DND-41 (cell line): ENCODE results near the gene ARL4C.

Source experiments
- ATAC-seq: fragments of 200-7000 bp; cut with Tn5 transposase; 3 replicates; pipeline ENCODE4 v1.9.1; 2021; ENCODE audit warnings: low read depth; ENCODE audit not compliant: insufficient read depth
- DNase-seq: peaks from one replicate; pipeline ENCODE4 v3.0.0-alpha.2; 2020
- H2AFZ ChIP-seq: 2 replicates; pipeline ENCODE4 v1.6.0; 2012; ENCODE audit warnings: low read depth, low read length
- H3K27ac ChIP-seq: 2 replicates; pipeline ENCODE4 v1.5.1; 2012; ENCODE audit warnings: low read length, inconsistent platforms
- H3K27me3 ChIP-seq: fragments of 200-600 bp; sonication (generic); 2 replicates; pipeline ENCODE4 v1.6.0; 2012; ENCODE audit warnings: low read length, mild to moderate bottlenecking, inconsistent platforms; ENCODE audit not compliant: insufficient read depth, poor library complexity
- H3K36me3 ChIP-seq: 2 replicates; pipeline ENCODE4 v1.5.1; 2012; ENCODE audit warnings: low read length, inconsistent platforms; ENCODE audit not compliant: insufficient read depth
- H3K4me1 ChIP-seq: 2 replicates; pipeline ENCODE4 v1.5.1; 2012; ENCODE audit warnings: mild to moderate bottlenecking, low read length; ENCODE audit not compliant: insufficient read depth
- H3K4me2 ChIP-seq: 2 replicates; pipeline ENCODE4 v1.6.0; 2012; ENCODE audit warnings: mild to moderate bottlenecking, moderate library complexity, low read length, inconsistent platforms; ENCODE audit not compliant: insufficient read depth
- H3K4me3 ChIP-seq, 2 experiments: fragments of 200-600 bp in 1 of 2; shearing (Covaris generic) in 1 of 2; 2 replicates each; pipeline ENCODE4 v1.5.1; 2012 to 2016; ENCODE audit warnings: inconsistent platforms in 2 of 2, low read length in 2 of 2, mild to moderate bottlenecking in 2 of 2, low read depth in 1 of 2, moderate library complexity in 1 of 2
- H3K79me2 ChIP-seq: 2 replicates; pipeline ENCODE4 v1.6.0; 2012; ENCODE audit warnings: low read length, inconsistent platforms; ENCODE audit not compliant: insufficient read depth
- H3K9ac ChIP-seq: 2 replicates; pipeline ENCODE4 v1.6.0; 2012; ENCODE audit warnings: low read depth, mild to moderate bottlenecking, inconsistent platforms, low read length, moderate library complexity
- H3K9me3 ChIP-seq: 2 replicates; pipeline ENCODE4 v1.5.1; 2012; ENCODE audit warnings: low read length, moderate library complexity, mild to moderate bottlenecking, inconsistent platforms; ENCODE audit not compliant: insufficient read depth, severe bottlenecking
- H4K20me1 ChIP-seq: 2 replicates; pipeline ENCODE4 v1.6.0; 2012; ENCODE audit warnings: low read length; ENCODE audit not compliant: insufficient read depth
- CTCF ChIP-seq: IDR thresholded peaks from 2 replicates; pipeline ENCODE4 v1.5.1; 2012; ENCODE audit warnings: borderline replicate concordance, low read length, moderate library complexity, mild to moderate bottlenecking; ENCODE audit not compliant: poor library complexity, severe bottlenecking; ENCODE audit errors: extremely low read depth
- EZH2 ChIP-seq: IDR thresholded peaks from 3 replicates; pipeline ENCODE4 v1.6.1; 2012; ENCODE audit warnings: borderline replicate concordance, low read depth, mild to moderate bottlenecking, moderate library complexity, low read length, inconsistent platforms; ENCODE audit not compliant: severe bottlenecking

Gene ARL4C

DNA sequence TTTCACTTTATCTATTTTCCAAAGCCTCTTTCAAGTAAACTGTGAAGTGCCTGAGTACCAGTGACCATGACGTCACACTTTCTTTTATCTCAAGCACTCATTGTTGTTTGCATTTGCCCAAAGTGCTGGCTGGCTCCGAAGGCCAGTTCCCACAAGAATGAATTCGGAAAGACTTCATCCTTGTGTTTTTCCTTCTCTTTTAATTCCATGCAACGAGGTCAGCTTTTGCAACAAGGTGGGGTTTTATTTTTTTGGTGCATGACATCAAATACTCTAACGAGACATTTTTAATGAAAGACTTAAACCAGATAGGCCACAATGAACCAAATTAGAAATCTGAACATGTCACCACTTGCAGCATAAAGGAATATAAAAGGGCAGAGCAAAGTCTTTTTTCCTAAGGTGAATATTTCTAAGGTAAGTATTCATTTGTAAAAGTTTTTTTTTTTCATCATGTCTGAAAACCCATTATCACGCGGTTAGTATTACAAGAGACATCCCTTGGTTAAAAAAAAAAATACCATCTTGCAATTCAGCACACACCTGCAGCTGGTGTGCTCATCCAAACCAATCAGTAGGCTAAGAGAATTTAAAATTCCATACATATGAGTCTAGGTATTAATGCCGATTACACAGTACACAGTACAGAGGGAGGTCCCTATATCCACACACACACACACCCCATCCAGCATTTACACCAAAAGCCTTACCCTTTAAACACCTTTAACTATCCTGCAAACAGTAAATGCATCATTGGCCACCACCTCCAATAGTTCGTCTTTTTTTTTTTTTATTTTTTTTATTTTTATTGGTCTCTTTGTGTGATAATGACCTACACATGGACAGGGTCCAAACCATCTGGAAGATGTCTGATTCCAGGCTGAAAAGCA, 2.3 kb downstream of the ARL4C start:
- H3K4me2 ChIP-seq: peak overlapping the region; percentile 75
- H3K4me1 ChIP-seq: peaks cover 52% of the 10 kb centered on the region
- H3K27ac ChIP-seq: peak overlapping the region; percentile 98
- peaks cover 52% of the 10 kb centered on the region for H4K20me1 ChIP-seq
- H3K36me3 ChIP-seq: peaks cover 67% of the 10 kb centered on the region
- H3K4me3 ChIP-seq: peak overlapping the region; percentile 93 to 96
- DNase-seq (peak; percentile 47), ATAC-seq (0 out of 3 replicates have a peak, but pooled peaks have one; percentile 4)
- peak overlapping the region; percentile 97 for H3K9ac ChIP-seq
- H3K79me2 ChIP-seq: peaks cover 72% of the 10 kb centered on the region
- no peak for TF ChIP-seq EZH2
- TF ChIP-seq CTCF: no peak
- H3K9me3 ChIP-seq: no peaks in the 10 kb centered on the region
- H3K27me3 ChIP-seq: no peaks in the 10 kb centered on the region
- H2AFZ ChIP-seq: no peak overlapping the region

DNA sequence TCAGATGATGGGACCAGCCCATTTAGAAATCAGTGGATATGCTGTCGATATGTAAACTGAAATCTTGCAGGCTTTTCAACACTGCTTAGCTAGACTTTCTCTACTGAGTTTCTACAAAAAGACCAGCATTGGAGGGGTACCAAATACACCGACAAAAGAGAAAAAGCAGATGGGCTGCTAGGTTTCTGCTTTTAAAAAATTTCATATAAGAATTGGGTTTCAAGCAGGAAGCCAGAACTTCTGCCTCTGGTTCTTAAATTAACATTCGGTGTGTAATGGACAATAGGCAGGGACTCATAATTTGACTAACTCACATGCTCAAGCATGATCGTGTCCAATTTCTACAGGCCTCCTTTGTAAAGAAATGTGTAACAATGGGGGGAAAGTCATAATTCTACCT, 3.1 kb downstream of the ARL4C start:
- Histone ChIP-seq H3K79me2 (peaks cover 80% of the 10 kb centered on the region), H3K9ac (peak overlapping the region; percentile 97), H3K36me3 (peaks cover 75% of the 10 kb centered on the region), H3K27ac (peak overlapping the region; percentile 98), H3K4me1 (peaks cover 57% of the 10 kb centered on the region), H3K27me3 (no peaks in the 10 kb centered on the region), H3K9me3 (no peaks in the 10 kb centered on the region), H2AFZ (no peak overlapping the region), H3K4me3 (peak overlapping the region; percentile 93 to 96), H3K4me2 (peak overlapping the region; percentile 75), H4K20me1 (peaks cover 52% of the 10 kb centered on the region)
- ATAC-seq (no peak), DNase-seq (no peak)
- no peak for TF ChIP-seq EZH2
- no peak for TF ChIP-seq CTCF

DNA sequence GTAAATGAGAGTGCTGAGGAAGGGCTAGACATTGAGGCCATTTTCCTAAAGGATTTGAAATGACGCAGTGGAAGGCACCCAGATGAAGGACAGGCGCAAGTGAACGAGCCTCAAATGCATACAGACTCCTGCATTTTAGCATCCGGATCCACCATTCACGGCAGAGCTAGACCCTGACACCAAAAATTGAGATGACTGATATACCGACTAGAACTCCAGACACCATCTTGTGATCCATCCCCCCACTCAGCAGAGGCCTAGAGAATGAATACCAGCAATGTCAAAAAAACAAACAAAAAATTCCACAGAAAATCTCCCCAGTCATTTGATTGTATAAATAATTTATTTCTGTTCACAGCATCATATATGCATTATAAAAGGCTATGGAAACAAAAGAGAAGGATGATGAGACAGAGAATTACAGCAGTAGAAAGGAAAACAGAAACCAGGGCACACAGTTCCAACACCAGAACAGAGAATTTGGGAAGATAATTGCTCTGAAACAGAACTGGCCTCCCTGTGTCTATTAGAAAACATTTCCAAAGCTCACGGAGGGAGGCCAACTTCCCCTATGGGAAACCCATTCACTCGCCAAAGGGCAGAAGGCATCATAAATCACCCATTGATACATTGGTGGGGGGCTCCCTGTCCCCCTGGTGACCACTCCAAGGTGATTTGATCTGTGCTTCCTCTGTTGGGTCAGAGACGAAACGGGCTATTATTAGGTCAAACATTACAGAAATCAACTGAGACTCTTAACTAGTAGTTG, 4.0 kb downstream of the ARL4C start:
- ATAC-seq (no peak), DNase-seq (peak; percentile 38)
- Histone ChIP-seq H3K4me3 (peak overlapping the region; percentile 93 to 96), H4K20me1 (peaks cover 52% of the 10 kb centered on the region), H2AFZ (no peak overlapping the region), H3K9me3 (no peaks in the 10 kb centered on the region), H3K36me3 (peaks cover 84% of the 10 kb centered on the region), H3K4me2 (peak overlapping the region; percentile 75), H3K27ac (peak overlapping the region; percentile 98), H3K79me2 (peaks cover 89% of the 10 kb centered on the region), H3K27me3 (no peaks in the 10 kb centered on the region), H3K4me1 (peaks cover 65% of the 10 kb centered on the region), H3K9ac (peak overlapping the region; percentile 97)
- no peak for TF ChIP-seq EZH2
- TF ChIP-seq CTCF: no peak
